DOHH2 (cell line): Measurements from ENCODE around the gene IRAK3.
"Not testable (repeated sequence)": the region's sequence is repeated elsewhere in the genome, so short reads cannot be mapped to it uniquely, and the experiment has no call there.

Experiments
- H3F3A ChIP-seq: fragments of 200-600 bp; sonication (generic), shearing (Covaris generic); 2 replicates; pipeline ENCODE4 v1.6.0; 2016; ENCODE audit warnings: antibody characterized with exemption, mild to moderate bottlenecking; ENCODE audit not compliant: control insufficient read depth, insufficient read depth
- H3K27ac ChIP-seq: fragments of 200-600 bp; sonication (generic); 2 replicates; pipeline ENCODE4 v1.5.1; 2014; ENCODE audit warnings: low read depth, mild to moderate bottlenecking, low read length, moderate library complexity
- H3K27me3 ChIP-seq: fragments of 200-600 bp; sonication (generic); 2 replicates; pipeline ENCODE4 v1.6.1; 2014; ENCODE audit warnings: mild to moderate bottlenecking, low read length, mixed read lengths; ENCODE audit not compliant: control insufficient read depth
- H3K36me3 ChIP-seq: fragments of 200-600 bp; sonication (generic); 2 replicates; pipeline ENCODE4 v1.6.1; 2014; ENCODE audit warnings: mild to moderate bottlenecking, low read length, moderate library complexity, mixed read lengths; ENCODE audit not compliant: control insufficient read depth
- H3K4me1 ChIP-seq: fragments of 200-600 bp; sonication (generic); 2 replicates; pipeline ENCODE4 v1.6.1; 2014; ENCODE audit warnings: mild to moderate bottlenecking, low read length, mixed read lengths; ENCODE audit not compliant: control insufficient read depth
- H3K4me2 ChIP-seq: fragments of 200-600 bp; sonication (generic); 2 replicates; pipeline ENCODE4 v1.6.0; 2014; ENCODE audit warnings: mild to moderate bottlenecking, low read length, moderate library complexity
- H3K4me3 ChIP-seq: fragments of 200-600 bp; sonication (generic); 2 replicates; pipeline ENCODE4 v1.5.1; 2014; ENCODE audit warnings: mild to moderate bottlenecking, low read length, mixed read lengths
- H3K79me2 ChIP-seq: fragments of 200-600 bp; sonication (generic); 2 replicates; pipeline ENCODE4 v1.6.1; 2014; ENCODE audit warnings: mild to moderate bottlenecking, low read length, mixed read lengths; ENCODE audit not compliant: control insufficient read depth
- H3K9me2 ChIP-seq: fragments of 200-600 bp; sonication (generic); replicated peaks from 2 replicates; pipeline ENCODE4 v1.6.1; 2014; ENCODE audit warnings: mild to moderate bottlenecking, low read length, mixed read lengths; ENCODE audit not compliant: control insufficient read depth
- H3K9me3 ChIP-seq: fragments of 200-600 bp; sonication (generic); 2 replicates; pipeline ENCODE4 v1.6.1; 2014; ENCODE audit warnings: antibody characterized with exemption, low read length, mixed read lengths; ENCODE audit not compliant: control insufficient read depth, insufficient read depth
- H4K20me1 ChIP-seq: fragments of 200-600 bp; sonication (generic); 2 replicates; pipeline ENCODE4 v1.6.0; 2014; ENCODE audit warnings: low read depth, mild to moderate bottlenecking, antibody characterized with exemption, low read length, moderate library complexity; ENCODE audit not compliant: control insufficient read depth, insufficient read depth
- EZH2phosphoT487 ChIP-seq: fragments of 200-600 bp; sonication (generic); IDR thresholded peaks from 2 replicates; pipeline ENCODE4 v1.6.1; 2017; ENCODE audit warnings: borderline replicate concordance, mild to moderate bottlenecking, antibody characterized with exemption, low read length, moderate library complexity, mixed read lengths
- TF ChIP-seq, protein P1 (sequence below): fragments of 200-600 bp; sonication (generic); IDR thresholded peaks from one replicate; pipeline ENCODE4 v1.5.1; 2014; ENCODE audit warnings: antibody characterized with exemption, mild to moderate bottlenecking, low read depth, low read length; ENCODE audit not compliant: poor library complexity, severe bottlenecking

Gene IRAK3

DNA sequence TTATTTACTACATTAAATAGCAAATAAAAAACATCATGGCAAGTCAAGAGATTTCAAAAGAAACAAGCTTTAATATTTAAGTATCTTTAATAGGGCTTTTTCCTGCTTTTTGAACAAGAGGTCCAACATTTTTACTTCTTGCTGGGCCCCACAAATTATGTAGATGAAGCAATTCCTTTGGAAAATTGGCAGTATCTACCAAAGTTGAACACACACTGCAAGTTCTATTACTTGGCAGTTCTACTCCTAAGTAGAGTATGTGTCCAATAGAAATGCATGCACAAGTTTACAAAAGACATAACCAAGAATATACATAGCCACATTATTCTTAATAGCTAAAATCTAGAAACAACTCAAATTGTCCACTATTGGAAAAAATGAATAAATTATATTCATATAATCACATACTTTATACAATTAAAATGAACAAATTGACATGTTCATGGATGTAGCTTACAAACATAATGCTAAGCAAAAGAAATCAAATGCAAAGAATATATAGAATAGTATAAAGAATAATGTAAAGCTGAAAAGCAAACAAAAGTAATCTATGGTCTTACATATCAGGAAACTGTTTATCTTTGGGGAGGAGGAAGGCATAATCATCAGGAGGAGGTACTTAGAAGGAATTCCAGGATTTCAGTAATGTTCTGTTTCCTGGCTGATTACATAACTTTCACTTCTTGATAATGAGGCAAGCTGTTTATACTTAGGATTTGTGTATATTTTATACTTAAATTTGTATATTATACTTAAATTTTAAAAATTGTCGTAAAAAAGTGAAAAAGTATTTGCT is 12.7 kb upstream of the IRAK3 start:
- Histone ChIP-seq H3K79me2 (no peaks in the 10 kb centered on the region), H4K20me1 (no peaks in the 10 kb centered on the region), H3K9me3 (no peaks in the 10 kb centered on the region), H3K27ac (no peak overlapping the region), H3K27me3 (no peaks in the 10 kb centered on the region), H3K9me2 (no peaks in the 10 kb centered on the region), H3F3A (no peaks in the 10 kb centered on the region), H3K4me1 (peaks cover 5% of the 10 kb centered on the region; the same call in 1 of the 2 replicates), H3K4me2 (no peak overlapping the region), H3K4me3 (no peak overlapping the region), H3K36me3 (no peaks in the 10 kb centered on the region)
- TF ChIP-seq EZH2phosphoT487 = no peak
- TF ChIP-seq, protein P1, sequence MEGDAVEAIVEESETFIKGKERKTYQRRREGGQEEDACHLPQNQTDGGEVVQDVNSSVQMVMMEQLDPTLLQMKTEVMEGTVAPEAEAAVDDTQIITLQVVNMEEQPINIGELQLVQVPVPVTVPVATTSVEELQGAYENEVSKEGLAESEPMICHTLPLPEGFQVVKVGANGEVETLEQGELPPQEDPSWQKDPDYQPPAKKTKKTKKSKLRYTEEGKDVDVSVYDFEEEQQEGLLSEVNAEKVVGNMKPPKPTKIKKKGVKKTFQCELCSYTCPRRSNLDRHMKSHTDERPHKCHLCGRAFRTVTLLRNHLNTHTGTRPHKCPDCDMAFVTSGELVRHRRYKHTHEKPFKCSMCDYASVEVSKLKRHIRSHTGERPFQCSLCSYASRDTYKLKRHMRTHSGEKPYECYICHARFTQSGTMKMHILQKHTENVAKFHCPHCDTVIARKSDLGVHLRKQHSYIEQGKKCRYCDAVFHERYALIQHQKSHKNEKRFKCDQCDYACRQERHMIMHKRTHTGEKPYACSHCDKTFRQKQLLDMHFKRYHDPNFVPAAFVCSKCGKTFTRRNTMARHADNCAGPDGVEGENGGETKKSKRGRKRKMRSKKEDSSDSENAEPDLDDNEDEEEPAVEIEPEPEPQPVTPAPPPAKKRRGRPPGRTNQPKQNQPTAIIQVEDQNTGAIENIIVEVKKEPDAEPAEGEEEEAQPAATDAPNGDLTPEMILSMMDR = no peak

DNA sequence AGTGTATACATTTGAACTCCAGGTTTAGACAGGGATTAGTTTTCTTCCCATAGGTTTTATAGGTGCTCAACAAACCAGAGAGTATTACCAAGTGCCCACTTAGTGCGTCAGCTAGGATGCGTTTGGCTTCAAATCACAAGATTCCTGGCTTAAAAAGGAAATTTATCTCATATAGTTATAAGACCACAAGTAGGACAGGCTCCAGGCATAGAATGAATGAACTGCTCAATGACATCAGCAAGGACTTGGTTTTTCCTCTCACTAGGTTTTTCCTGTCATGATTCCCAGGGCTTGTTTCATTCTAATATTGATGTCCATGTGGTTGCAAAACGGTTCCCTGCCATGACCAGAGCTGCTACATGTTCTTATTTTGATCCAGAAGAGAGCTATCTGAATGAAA is 6.1 kb upstream of the IRAK3 start:
- Histone ChIP-seq H4K20me1 (no peaks in the 10 kb centered on the region), H3K36me3 (no peaks in the 10 kb centered on the region), H3K27ac (no peak overlapping the region), H3K4me1 (peaks cover 7% of the 10 kb centered on the region), H3K27me3 (no peaks in the 10 kb centered on the region), H3K9me3 (no peaks in the 10 kb centered on the region), H3F3A (no peaks in the 10 kb centered on the region), H3K4me2 (no peak overlapping the region), H3K9me2 (no peaks in the 10 kb centered on the region), H3K4me3 (no peak overlapping the region), H3K79me2 (no peaks in the 10 kb centered on the region)
- no peak for TF ChIP-seq EZH2phosphoT487
- TF ChIP-seq, protein P1 = no peak

GRCh38 chr12:66184822-66185221 is 4.2 kb upstream of the IRAK3 start:
- H3K4me3 ChIP-seq, H3K4me1 ChIP-seq, H3K27ac ChIP-seq, H3K9me2 ChIP-seq, H4K20me1 ChIP-seq, H3K4me2 ChIP-seq, H3K27me3 ChIP-seq, H3K79me2 ChIP-seq, H3K9me3 ChIP-seq, H3F3A ChIP-seq, H3K36me3 ChIP-seq: not testable (repeated sequence)

- Histone ChIP-seq H3K4me3 (no peak overlapping the region), H3K27ac (no peak overlapping the region), H3K4me2 (no peak overlapping the region), H3K9me3 (no peaks in the 10 kb centered on the region), H3K36me3 (no peaks in the 10 kb centered on the region), H3K27me3 (peaks cover 10% of the 10 kb centered on the region), H3K9me2 (no peaks in the 10 kb centered on the region), H4K20me1 (no peaks in the 10 kb centered on the region), H3K79me2 (no peaks in the 10 kb centered on the region), H3K4me1 (peaks cover 7% of the 10 kb centered on the region), H3F3A (no peaks in the 10 kb centered on the region)
- no peak for TF ChIP-seq EZH2phosphoT487
- TF ChIP-seq, protein P1 = no peak
Measured at GRCh38 chr12:66187036-66187435, 2.0 kb upstream of the IRAK3 start.
